Testis (tissue), 3 donors: ENCODE results near the gene SLC7A9. TPM values are rescaled to one million over a fixed set of nuclear protein-coding genes. Genes with fewer than 3 reads are reported as not detected.
"Not testable (repeated sequence)": the region's sequence is repeated elsewhere in the genome, so short reads cannot be mapped to it uniquely, and the experiment has no call there.

Experiments
- DNase-seq: peaks from one replicate; pipeline ENCODE4 v3.0.0-alpha.2; 2019
- H3K27ac ChIP-seq, 2 donors: fragments of 200-600 bp; sonication (generic); one replicate each; pipeline ENCODE4 v1.5.1; 2019
- H3K27me3 ChIP-seq: fragments of 200-600 bp; sonication (generic); one replicate; pipeline ENCODE4 v1.5.1; 2019
- H3K36me3 ChIP-seq: fragments of 200-600 bp; sonication (generic); one replicate; pipeline ENCODE4 v1.5.1; 2017; ENCODE audit warnings: low read depth; ENCODE audit errors: missing control alignments
- H3K4me1 ChIP-seq: fragments of 200-600 bp; sonication (generic); one replicate; pipeline ENCODE4 v1.5.1; 2019
- H3K4me3 ChIP-seq, 2 donors: fragments of 200-600 bp; sonication (generic); one replicate each; pipeline ENCODE4 v1.5.1; 2017 to 2019
- H3K9me3 ChIP-seq: fragments of 200-600 bp; sonication (generic); one replicate; pipeline ENCODE4 v1.5.1; 2017
- CTCF ChIP-seq, 3 experiments: fragments of 450-650 bp in 2 of 3; fragments of 200-600 bp in 1 of 3; sonication (generic) in 1 of 3; IDR thresholded peaks; one replicate each; pipeline ENCODE4 v1.5.1; 2016 to 2019; ENCODE audit warnings: antibody characterized with exemption in 3 of 3, mild to moderate bottlenecking in 2 of 3, moderate library complexity in 1 of 3
- POLR2A ChIP-seq: fragments of 450-650 bp; IDR thresholded peaks from one replicate; pipeline ENCODE4 v1.6.1; 2017; ENCODE audit warnings: antibody characterized with exemption, mild to moderate bottlenecking, moderate library complexity
- WGBS, 2 donors: methylation state at CpG; one replicate each; pipeline ENCODE4 v1.1.5; 2018; 5-methylcytosine and 5-hydroxymethylcytosine counted together
- intact Hi-C: fragments of 100-400 bp; cut with DNase I; formaldehyde crosslinking; loops from one replicate; pipeline ENCODE4 v1.15.1; 2023; ENCODE audit warnings: low total_unique reads
- polyA plus RNA-seq: library from polyadenylated mRNA; stranded (reverse); fragments of 350-450 nt; fragmentation: Illumina TruSeq; extraction: RNeasy Lipid Tissue Mini Kit (QIAGEN cat#74804); gene quantifications from one replicate; pipeline ENCODE4 v1.2.3, GENCODE V29; 2014; ENCODE audit warnings: low read depth, low replicate concordance; ENCODE audit not compliant: insufficient read depth
- total RNA-seq, 2 donors: library from RNA; depleted of rRNA; stranded (reverse); fragments of >200 nt; gene quantifications; one replicate each; pipeline ENCODE4 v1.2.3, GENCODE V29; 2016

The SLC7A9 gene
- total and polyA plus RNA-seq, 3 donors from 2014 or later, result 0.79 to 1.6 (median 1.2) TPM

GRCh38 chr19:32852216-32852615, 17.4 kb downstream of the SLC7A9 start:
- Histone ChIP-seq H3K9me3 (no peaks in the 10 kb centered on the region), H3K4me1 (no peaks in the 10 kb centered on the region), H3K4me3 (no peak overlapping the region), H3K27ac (no peak overlapping the region), H3K27me3 (no peaks in the 10 kb centered on the region), H3K36me3 (no peaks in the 10 kb centered on the region)
- WGBS, 2 donors, result 79 to 85% methylated on average over 6 of the region's 6 CpGs
- DNase-seq, result no peak
- no peak for TF ChIP-seq POLR2A
- TF ChIP-seq CTCF (IDR thresholded peaks at IDR 0.05), result no peak
- intact Hi-C loops, result no loop called here

- H3K27me3 ChIP-seq, H3K4me1 ChIP-seq, H3K27ac ChIP-seq, H3K9me3 ChIP-seq, DNase-seq, H3K4me3 ChIP-seq, H3K36me3 ChIP-seq, intact Hi-C loops: not testable (repeated sequence)
- WGBS, 2 donors, result 67% methylated on average over 1 of the region's 2 CpGs; no CpG with 5 or more reads in 1 of the 2 donors
Measured at GRCh38 chr19:32848035-32848434, 21.5 kb downstream of the SLC7A9 start.

DNA sequence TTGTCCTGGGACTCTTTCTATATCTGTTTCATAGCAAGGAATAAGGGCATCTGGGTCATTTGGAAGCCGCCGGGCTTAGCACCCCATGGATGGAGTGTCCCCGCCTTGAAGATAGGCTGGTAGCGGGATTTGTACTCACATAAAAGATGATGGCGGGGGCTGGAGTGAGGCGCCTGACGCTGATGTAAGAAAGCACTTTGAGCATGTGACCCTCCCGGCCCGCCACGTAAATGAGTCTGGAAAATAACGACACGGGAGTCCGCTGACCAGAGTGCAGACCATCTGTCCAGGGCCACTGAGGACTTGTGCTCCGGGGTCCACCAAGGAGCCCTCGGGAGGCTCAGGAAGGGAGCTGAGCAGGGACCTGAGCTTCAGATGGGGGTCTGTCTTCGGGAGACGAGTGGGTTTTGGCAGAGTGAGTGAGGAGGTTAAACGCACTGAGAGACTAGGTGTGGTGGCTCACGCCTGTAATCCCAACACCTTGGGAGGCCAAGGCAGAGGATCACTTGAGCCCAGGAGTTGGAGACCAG, 25.8 kb downstream of the SLC7A9 start:
- no peak for DNase-seq
- Histone ChIP-seq H3K4me1 (no peaks in the 10 kb centered on the region), H3K27me3 (no peaks in the 10 kb centered on the region), H3K9me3 (no peaks in the 10 kb centered on the region), H3K27ac (no peak overlapping the region), H3K4me3 (no peak overlapping the region), H3K36me3 (no peaks in the 10 kb centered on the region)
- no peak for TF ChIP-seq POLR2A
- TF ChIP-seq CTCF (IDR thresholded peaks at IDR 0.05), result no peak
- intact Hi-C loops, result no loop called here
- 94 to 97% methylated on average over 18 to 19 of the region's 19 CpGs for WGBS, 2 donors

- H3K36me3 ChIP-seq, result no peaks in the 10 kb centered on the region
- TF ChIP-seq CTCF (IDR thresholded peaks at IDR 0.05) (no peak), POLR2A (no peak)
- 70 to 73% methylated on average over 8 of the region's 8 CpGs for WGBS, 2 donors
- no peak overlapping the region for H3K4me3 ChIP-seq
- intact Hi-C loops, result no loop called here
- H3K9me3 ChIP-seq, result no peaks in the 10 kb centered on the region
- H3K27me3 ChIP-seq, result no peaks in the 10 kb centered on the region
- DNase-seq, result no peak
- no peaks in the 10 kb centered on the region for H3K4me1 ChIP-seq
- H3K27ac ChIP-seq, result no peak overlapping the region
Measured at GRCh38 chr19:32842061-32842460, 27.5 kb downstream of the SLC7A9 start.

DNA sequence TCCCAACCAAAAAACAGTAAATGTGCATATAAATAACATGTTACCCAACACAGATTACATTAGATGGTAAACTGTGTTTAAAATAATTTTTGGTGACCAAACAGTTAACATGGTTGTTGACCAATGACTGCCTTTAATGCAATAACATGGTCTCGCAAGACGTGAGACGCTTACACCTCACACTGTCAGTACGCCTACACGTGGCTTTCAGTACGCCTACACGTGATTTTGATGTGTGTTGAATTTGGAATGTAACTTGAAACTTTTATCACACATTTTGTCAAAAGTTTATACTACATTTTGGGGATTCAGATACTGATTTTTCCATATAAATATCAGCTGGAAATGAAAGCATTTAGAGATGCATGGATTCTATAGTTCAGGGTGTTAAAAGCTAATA, 32.0 kb downstream of the SLC7A9 start:
- no peak for DNase-seq
- WGBS, 2 donors, result 85 to 88% methylated on average over 7 of the region's 7 CpGs
- Histone ChIP-seq H3K27ac (no peak overlapping the region), H3K4me3 (no peak overlapping the region), H3K27me3 (no peaks in the 10 kb centered on the region), H3K4me1 (no peaks in the 10 kb centered on the region), H3K36me3 (no peaks in the 10 kb centered on the region), H3K9me3 (no peaks in the 10 kb centered on the region)
- TF ChIP-seq POLR2A (no peak), CTCF (IDR thresholded peaks at IDR 0.05) (no peak)
- intact Hi-C loops, result no loop called here

- intact Hi-C loops, H3K4me1 ChIP-seq, H3K4me3 ChIP-seq, DNase-seq, H3K9me3 ChIP-seq, H3K27me3 ChIP-seq, H3K27ac ChIP-seq, H3K36me3 ChIP-seq: not testable (repeated sequence)
- 91% methylated on average over 7 of the region's 7 CpGs for WGBS, 2 donors
Measured at GRCh38 chr19:32833388-32833787, 36.2 kb downstream of the SLC7A9 start.

- H3K9me3 ChIP-seq, DNase-seq, H3K4me1 ChIP-seq, H3K27ac ChIP-seq, intact Hi-C loops, H3K36me3 ChIP-seq, H3K4me3 ChIP-seq, H3K27me3 ChIP-seq: not testable (repeated sequence)
- WGBS, 2 donors, result 93 to 94% methylated on average over 7 of the region's 7 CpGs
Measured at GRCh38 chr19:32832825-32833224, 36.7 kb downstream of the SLC7A9 start.

DNA sequence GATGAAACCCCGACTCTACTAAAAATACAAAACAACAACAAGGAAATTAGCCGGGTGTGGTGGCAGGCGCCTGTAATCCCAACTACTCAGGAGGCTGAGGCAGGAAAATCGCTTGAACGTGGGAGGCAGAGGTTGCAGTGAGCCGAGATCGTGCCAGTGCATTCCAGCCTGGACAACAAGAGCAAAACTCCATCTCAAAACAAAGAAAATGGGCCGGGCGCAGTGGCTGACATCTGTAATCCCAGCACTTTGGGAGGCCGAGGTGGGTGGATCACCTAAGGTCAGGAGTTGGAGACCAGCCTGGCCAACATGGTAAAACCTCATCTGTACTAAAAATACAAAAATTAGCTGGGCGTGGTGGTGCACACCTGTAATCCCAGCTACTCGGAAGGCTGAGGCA, 37.5 kb downstream of the SLC7A9 start:
- H3K4me3 ChIP-seq, H3K27ac ChIP-seq, H3K27me3 ChIP-seq, intact Hi-C loops, DNase-seq, H3K4me1 ChIP-seq, H3K36me3 ChIP-seq, H3K9me3 ChIP-seq: not testable (repeated sequence)
- WGBS, 2 donors, result 93 to 95% methylated on average over 12 of the region's 12 CpGs
